CD4-positive, alpha-beta T cell treated with Interleukin-12 subunit alpha and Interleukin-12 subunit beta, for 1 hour (primary cell): Measurements from ENCODE around the gene ERVW-1.
"Not testable (repeated sequence)": the region's sequence is repeated elsewhere in the genome, so short reads cannot be mapped to it uniquely, and the experiment has no call there.

Source experiments
- DNase-seq: peaks from one replicate; pipeline ENCODE4 v3.0.0-alpha.2; 2020

Gene ERVW-1, protein sequence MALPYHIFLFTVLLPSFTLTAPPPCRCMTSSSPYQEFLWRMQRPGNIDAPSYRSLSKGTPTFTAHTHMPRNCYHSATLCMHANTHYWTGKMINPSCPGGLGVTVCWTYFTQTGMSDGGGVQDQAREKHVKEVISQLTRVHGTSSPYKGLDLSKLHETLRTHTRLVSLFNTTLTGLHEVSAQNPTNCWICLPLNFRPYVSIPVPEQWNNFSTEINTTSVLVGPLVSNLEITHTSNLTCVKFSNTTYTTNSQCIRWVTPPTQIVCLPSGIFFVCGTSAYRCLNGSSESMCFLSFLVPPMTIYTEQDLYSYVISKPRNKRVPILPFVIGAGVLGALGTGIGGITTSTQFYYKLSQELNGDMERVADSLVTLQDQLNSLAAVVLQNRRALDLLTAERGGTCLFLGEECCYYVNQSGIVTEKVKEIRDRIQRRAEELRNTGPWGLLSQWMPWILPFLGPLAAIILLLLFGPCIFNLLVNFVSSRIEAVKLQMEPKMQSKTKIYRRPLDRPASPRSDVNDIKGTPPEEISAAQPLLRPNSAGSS

DNA sequence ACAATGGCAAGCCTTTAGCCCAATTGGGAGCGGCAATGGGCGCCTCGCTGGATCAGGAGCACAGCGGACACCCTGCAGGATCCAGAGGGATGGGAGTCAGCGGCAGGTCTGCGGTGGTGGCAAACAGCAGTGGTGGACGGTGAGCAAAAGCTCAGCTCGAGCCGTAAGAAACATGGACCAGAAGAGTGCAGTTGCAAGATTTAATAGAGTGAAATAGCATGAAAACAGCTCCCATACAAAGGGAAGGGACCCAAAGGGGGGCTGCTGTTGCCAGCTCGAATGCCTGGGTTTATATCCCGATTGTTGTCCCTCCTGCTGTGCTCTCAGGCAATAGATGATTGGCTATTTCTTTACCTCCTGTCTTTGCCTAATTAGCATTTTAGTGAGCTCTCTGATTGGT, at the start of gene ERVW-1:
Gene ERVW-1 (minus strand): TSS at position 266 of the 400 bp plus-strand sequence. CDS start 7,565 bp downstream, outside the sequence.
- not testable (repeated sequence) for DNase-seq

DNA sequence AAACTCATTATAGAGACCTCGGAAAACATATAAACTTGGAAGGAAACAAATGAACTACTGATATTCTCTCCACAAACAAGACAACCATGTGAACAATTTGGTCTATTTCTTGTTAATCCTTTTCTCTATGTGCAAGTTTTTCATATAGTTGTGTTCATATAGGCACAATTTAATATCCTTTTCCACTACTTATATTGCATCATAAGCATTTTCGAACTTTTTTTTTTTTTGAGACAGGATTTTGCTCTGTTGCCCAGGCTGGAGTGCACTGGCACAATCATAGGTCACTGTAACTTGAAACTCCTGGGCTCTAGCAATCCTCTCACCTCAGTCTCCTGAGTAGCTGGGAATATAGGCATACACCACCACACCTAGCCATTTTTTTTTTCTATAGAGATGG, 45.4 kb upstream of the ERVW-1 start:
- no peak for DNase-seq

DNA sequence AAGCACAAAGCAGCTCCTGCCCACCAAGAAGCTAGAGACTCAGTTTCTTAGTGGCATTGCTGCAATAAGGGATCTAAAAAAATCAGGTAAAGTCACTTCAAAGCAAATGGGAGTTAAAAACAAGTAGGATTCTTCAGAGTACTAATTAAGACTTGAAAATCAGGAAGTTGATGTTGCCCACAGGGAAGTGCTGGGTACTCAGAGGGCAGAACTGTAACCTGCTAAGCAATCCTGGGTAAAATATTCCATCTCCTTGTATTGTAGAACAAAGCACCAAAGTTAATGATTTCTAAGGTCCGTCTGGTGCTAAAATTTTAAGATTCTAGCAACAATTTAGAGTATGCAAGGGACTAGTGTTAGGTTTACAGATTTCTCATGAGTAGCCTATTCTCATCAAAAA, 42.3 kb upstream of the ERVW-1 start:
- no peak for DNase-seq

DNA sequence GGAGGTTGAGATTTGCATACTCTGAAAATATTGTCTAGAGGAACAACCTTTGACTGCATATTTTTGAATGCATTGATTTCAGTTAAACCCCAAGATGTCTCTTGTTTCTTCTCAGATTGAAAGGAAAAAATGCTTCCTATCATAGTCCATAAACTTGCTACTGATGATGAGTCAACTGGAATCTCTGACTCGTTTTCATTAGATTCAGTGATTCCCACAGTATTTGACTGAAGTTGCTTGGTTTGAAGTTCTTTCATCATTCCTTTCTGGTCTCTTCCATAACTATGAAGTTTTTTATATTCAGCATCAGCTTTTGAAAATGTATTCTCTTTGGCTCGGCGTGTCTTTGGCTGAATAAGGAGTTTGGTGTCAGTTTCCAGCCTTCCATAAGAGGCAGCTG, 39.9 kb upstream of the ERVW-1 start:
- no peak for DNase-seq

DNA sequence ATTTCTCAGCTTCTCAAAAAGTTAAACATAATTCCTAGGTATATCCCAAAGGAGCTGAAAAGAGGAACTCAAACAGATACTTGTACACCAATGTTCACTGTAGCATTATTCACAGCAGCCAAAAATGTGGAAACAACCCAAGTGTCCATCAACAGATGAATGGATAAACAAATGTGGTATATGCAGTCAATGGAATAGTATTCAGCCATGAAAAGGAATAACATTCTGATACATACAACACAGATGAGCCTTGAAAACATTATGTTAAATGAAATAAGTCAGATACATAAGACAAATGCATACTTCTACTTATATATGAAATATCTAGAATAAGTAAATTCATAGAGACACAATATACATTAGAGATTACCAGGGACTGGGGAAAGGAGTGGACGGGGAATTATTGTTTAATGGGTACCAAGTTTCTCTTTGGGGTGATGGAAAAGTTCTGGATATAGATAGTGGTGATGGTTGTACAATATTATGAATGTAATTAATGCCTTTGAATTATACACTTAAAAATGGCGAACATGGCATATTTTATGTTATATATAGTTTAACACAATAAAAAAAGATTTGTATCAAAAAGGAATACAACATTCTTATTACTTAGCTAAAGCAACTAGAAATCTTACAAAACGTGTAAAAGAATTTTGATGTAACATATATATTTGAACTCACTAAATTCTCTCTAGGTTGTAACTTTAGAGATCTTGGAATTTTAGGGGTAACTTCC, 35.6 kb upstream of the ERVW-1 start:
- no peak for DNase-seq

DNA sequence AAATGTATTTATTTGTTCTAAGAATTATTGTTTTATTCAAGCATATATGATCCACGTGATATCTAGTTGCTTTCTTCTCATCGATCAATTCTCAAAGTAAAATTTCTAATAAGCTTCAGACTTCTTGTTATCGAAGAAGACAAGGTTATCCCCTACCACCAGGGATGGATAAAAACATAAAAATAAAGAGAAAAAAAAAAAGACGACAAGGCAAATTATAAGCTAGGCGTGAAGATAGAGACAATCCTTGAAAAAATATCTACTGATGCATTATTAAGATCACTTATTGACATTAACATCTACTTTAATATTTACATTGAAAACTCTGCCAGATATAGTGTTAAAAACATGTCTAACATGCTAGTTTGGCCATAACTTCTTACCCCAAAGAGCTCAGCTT, 31.2 kb upstream of the ERVW-1 start:
- DNase-seq = no peak

DNA sequence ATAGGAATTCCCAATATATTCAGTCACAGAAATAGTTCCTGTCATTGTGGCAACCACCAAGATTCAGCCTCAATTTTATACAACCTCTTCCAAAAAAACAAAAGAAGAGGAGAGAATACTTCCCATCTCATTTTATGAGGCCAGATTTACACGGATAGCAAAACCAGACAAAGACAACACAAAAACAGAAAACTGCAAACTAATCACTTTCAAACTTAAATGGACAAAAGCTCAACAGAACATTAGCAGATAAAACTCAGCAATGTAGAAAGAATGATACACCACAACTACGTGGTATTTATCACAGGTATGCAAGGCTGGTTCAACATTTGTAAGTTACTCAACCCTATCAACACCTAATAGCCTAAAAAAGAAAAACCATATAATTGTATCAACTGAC, 28.6 kb upstream of the ERVW-1 start:
- no peak for DNase-seq

DNA sequence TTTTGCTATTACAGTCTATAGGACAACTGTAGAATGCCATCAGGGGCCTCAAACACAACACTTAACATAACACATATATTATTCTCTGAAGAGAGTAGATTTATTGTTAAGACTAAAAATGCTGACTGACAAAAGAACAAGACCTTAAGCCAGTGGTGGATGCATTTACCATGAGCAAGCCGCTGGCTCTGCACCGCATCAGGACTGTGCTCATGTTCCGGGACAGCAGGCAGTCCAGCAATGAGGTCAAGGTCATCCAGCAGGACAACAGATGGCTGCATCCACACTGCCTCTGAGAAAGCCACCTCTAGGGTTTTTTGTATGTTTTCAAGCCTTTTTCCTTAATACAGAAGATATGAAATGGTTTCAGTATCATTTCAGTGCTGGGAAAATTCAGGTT, 26.8 kb upstream of the ERVW-1 start:
- no peak for DNase-seq

DNA sequence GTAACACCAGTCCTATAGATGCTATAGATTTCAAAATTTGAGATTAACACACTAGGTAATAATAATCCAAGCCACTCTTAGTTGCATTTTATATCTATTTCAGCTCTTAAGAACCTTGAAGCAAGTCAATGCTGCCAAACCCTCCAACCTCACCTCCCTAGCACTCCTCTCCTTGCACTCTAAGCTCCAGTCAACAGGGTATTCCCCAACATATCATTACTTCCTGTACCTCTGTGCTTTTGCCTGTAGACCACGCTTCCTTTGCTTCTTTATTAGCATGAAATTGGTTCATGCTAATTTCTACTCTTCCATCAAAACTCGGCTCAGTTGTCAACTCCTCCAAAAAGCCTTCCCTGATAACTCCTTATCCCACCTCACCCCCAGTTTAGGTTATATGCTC, 26.0 kb upstream of the ERVW-1 start:
- no peak for DNase-seq

DNA sequence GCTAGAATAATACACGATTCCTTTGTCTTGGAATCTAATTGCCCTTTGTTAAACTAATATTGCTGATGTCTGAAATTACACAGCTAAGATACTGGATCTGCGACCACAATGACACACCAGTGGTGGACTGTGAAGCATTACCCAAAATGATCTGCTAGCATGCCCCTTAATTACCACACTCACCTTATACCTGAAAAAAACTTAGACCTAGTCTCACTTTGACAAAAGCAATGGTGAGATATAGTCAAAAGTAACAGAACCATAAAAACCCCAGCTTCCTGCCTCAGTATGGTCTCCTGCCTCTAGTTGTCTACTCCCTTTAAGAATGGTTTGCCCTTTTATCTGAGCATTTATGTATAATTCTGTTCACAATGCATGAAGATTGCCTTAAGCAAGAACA, 20.8 kb upstream of the ERVW-1 start:
- DNase-seq = no peak

DNA sequence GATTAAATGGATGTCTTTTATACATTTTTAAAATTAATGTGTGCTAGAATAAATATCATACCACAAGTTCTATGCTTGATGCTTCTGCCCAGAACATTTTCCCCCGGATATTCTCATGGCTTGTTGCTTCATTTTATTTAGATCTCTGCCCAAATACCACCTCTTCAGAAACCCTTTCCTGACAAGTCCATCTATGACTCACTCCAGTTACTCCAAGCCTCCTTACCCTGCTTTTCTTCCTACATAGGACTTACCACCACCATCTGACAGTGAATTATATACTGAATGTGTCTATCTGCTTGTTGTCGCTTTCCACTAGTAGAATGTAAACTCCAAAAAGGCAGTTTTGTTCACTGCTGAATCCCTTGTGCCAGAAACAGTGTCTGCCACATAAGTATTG, 19.1 kb upstream of the ERVW-1 start:
- DNase-seq = no peak

DNA sequence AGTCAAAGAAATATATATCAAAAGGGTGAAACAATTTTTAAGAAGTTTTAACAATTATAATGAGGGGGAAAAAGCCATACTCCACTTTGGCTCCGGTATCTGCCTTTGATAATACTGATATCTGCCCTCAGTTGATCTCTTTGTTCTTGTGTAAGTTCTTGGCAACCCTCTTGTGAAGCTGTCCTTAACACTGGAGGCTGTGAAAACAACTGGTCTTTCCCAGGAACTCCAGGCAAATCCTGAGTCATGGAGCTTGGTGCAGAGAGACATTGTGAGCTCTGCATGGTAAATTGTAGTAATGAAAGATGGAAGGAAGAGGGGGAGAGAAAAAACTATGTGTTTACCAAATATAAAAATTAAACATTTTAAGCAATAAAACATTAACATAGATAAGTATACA, 11.9 kb upstream of the ERVW-1 start:
- DNase-seq = no peak

DNA sequence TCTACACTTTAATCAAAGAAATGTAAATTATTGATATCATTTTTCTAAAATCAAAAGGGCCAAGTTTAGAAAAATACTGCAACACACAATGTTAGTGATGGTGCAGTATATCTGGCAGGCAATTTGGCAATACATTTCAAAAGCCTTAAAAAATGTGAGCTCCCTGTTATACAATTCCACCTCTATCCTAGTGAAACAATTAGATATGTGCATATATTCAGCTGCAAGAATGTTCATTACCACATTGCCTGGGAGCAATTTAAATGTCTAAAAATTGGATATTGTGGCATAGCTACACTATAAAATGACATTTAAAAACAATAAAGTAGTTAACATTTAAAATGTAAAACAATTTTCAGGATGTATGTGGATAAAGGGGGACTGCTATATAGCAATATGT, 10.1 kb upstream of the ERVW-1 start:
- no peak for DNase-seq

DNA sequence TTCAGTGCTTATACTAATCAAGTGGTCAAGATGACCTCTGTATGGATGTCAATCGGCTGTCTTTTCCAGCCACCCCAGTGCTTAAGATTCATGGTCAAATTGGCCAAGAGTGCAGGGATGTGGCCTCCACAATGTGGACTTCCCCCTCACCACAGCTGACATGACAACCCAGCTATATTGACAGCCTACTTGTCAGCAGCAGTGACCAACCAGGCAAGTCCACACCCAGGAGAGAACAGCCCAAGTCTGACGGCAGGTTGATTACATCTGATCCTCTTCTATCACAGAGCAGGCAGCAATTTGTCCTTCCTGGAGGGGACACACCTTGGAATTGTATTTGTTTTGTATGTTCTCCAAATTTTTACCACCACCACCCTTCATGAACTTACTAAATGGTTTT, 8.2 kb upstream of the ERVW-1 start:
- DNase-seq = no peak

DNA sequence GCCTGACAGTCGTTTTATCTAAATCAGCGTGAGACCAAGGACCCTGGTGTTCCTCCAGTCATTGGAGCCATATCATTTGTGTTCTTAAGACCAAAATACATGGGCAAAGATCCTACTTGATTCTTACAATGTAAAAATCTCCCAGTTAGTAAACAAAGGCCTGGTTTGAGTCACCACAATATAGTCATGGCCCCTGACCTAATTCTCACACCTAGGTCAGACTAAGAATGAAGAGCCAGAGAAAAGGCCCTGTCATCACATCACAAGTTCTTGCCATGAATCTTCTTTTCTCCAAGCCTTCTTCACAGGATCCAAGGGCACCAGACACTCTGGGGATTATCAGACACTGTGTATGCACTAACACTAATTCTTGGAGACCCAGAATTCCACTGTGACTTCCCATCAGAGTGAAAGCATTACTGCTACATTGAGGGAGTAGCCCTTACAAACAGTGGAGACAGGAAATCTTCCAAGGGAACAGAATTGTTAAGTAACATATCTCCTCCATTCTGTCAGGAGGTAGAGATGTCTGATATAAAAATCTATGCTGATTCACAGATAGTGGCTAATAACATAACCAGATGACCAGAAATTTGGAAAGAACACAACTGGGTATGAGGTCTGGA, 7.6 kb upstream of the ERVW-1 start:
- DNase-seq = no peak

DNA sequence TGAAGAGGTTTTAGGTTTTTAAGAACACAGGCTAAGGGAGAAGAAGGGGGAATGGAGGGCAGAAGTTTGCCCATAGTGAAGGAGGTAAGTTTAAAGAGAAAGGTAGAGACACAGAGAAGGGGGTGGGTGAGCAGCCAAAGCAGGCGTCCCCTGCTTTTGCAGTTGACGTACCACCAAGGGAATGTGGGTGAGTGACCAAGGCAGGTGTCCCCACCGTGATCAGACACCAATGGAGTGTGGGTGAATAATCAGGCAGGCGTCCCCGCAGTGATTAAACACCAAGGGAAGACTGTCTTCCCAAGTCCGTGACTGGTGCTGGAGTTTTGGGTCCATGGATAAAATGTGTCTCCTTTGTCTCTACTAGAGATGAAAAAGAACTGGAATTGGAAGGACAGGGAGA, 6.5 kb upstream of the ERVW-1 start:
- DNase-seq = not testable (repeated sequence)

DNA sequence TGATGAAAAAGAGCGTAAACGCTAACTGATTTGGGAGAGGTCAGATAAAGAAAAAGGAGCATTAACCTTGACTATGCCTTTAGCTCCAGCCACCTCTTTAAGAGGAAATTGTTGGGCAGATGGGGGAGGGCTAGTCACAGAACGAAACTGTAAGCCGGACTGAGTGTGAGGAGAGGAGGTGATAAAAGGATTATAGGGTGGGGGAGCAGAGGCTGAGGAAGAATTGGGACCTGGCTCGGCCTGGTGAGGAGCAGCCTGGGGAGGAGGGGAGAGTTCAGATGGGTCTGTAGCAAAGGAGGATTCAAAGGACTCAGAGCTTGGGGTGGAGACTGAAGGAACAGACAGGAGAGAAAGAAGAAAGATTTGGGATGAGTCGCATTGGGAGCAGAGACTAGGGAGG, 5.9 kb upstream of the ERVW-1 start:
- not testable (repeated sequence) for DNase-seq

DNA sequence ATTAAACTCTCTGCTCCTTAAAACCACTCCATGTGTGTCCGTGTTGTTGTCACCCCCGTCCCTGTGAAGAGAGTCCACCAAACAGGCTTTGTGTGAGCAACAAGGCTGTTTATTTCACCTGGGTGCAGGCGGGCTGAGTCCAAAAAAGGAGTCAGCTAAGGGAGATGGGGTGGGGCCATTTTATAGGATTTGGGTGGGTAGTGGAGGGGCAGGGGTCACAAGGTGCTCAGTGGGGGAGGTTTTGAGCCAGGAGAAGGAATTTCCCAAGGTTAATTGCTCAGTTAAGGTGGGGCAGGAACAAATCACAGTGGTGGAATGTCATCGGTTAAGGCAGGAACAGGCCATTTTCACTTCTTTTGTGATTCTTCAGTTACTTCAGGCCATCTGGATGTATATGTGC, 1.4 kb upstream of the ERVW-1 start:
- DNase-seq = not testable (repeated sequence)

DNA sequence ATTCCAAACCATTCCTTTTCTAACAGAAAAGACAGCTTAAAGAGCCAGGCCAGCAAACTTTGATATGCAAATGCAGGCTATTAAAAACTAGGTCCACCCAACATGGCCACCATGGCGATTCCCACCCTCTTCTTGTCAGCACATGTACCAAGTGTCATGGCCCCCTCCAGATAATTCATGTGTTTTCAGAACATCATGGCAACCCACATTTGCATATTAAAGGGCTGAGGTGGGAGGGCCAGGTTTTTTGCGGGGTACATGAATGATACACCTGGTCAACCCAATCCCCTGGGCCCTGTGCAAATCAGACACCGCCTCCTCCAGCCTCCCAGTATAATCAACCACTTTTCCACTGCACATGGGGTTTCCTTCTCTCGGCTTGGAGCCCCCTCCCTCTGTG, 965 bp upstream of the ERVW-1 start:
- DNase-seq = no peak

DNA sequence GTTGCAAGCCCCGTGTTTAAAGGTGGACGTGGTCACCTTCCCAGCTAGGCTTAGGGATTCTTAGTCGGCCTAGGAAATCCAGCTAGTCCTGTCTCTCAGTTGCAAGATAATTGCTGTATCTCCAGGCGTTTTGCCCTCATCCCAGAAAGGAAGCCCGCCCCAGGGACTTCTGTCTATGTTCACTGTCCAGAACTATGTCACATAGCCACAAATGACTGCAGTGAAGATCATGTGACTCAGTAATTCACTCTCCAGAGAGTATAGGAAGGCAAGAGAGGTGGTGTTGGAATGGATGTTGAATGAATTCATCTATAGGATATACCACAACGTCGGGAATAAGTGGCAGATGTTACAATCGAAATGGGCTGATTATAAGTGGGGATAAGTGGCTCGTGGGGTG, 349 bp upstream of the ERVW-1 start:
- no peak for DNase-seq

DNA sequence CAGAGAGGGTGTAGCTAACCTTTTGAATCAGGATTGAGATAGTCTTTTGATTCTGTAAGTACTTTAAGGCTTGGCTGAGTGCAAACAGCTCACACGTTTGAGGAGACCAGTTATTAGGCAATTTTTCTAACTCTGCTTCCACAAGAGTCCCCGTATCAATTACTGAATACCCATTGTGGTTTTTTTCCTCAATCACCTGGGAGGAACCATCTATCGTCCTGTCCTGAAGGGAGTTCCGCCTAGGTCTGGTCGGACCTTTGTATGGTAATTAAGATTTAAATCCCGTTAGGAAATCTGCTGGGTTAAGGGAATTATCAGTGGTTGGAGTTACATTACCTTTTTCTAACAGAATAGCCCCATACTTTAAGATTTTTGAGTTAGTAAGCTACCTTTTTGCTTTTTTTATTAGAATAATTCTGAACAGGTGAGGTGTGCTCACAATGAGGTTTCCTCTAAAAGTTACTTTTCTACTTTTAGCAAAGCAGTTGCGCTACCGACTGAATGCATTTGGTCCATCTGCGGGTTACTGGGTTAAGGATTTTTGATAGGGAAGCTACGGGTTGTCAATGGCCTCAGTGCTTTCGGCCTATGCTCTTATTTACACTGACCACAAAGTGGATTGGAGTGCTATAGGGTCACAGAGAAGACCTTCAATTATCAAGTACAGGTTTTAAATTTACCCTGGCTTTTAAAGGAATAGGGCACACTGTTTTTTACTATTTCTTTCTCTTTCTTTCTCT, 1.7 kb downstream of the ERVW-1 start:
- DNase-seq = not testable (repeated sequence)

DNA sequence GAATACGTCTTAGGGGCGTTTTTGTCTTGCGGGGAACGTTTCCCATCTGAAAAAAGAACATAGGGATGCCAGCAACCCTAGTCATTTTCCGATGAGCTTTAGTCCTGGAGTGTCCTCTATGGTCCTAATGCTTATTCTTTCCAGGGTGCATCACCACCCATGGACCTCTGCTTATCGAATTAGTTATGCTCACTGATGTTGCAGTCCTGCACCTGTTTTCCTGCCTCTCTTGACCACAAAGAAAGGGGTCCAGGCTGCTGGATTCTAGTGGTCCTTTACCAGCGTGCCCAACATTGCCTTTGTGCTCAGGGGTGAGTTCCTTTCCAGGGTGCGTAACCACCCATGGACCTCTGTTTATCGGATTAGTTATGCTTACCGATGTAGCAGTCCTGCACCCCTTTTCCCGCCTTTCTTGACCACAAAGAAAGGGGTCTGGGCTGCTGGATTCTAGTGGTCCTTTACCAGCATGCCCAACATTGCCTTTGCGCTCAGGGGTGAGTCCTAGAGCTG, 2.4 kb downstream of the ERVW-1 start:
- DNase-seq = not testable (repeated sequence)

DNA sequence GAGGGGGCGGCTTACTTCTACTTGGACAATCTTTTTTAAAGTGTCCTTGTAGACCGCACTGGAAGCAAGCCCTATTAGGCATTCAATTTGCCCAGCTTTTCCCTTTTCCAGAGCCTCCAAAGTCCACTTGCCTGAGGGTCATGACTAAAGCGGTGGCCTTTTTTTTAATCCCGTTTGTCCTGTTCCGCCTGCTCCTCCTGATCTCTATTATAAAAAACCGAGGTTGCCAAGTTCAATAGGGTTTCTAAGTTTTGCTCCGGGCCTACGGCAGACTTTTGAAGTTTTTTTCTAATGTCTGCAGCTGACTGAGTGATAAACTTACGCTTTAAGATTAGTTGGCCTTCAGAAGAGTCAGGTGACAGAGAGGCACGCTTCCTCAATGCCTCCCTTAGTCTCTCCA, 3.8 kb downstream of the ERVW-1 start:
- not testable (repeated sequence) for DNase-seq
